H1 (cell line): ENCODE data around the gene UBASH3A.

Experiments
- CTCF ChIP-seq, 3 experiments: IDR thresholded peaks; 1 replicate in 2 of 3; 2 replicates in 1 of 3; pipeline versions ENCODE4 v1.5.1 to v1.6.1; 2011; ENCODE audit warnings: low read length in 3 of 3, mild to moderate bottlenecking in 3 of 3, inconsistent platforms in 2 of 3, low read depth in 1 of 3, moderate library complexity in 1 of 3; ENCODE audit not compliant: insufficient read depth in 1 of 3; ENCODE audit errors: control extremely low read depth in 1 of 3
- POLR2A ChIP-seq, 2 experiments: IDR thresholded peaks; 1 replicate in 1 of 2; 2 replicates in 1 of 2; pipeline ENCODE4 v1.6.1; 2011; ENCODE audit warnings: low read depth in 2 of 2, low read length in 2 of 2, mild to moderate bottlenecking in 2 of 2; ENCODE audit errors: control extremely low read depth in 1 of 2
- POLR2AphosphoS5 ChIP-seq: IDR thresholded peaks from 2 replicates; pipeline ENCODE4 v1.6.1; 2011; ENCODE audit warnings: low read depth, low read length

DNA sequence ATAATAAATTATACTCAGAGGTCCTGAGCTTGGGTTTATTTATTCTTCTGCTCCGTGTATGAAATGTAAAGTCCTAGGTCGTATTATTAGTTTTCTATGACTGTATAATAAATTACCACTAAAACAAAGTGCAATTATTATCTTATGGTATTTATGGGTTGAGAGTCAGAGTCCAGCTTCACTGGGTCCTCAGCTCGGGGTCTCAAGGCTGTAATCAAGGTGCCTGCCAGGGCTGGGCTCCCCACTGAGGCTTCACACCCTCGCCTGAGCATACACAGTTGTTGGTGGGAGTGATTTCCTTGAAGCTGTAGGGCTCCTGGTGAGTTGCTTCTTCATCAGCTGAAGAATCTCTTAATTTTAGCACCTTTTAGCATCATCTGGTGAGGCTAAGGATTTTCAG lies 15.2 kb downstream of the UBASH3A start:
- TF ChIP-seq POLR2AphosphoS5 (no peak), CTCF (IDR thresholded peaks at IDR 0.05; ENCODE audit: control extremely low read depth in 1 of 3, insufficient read depth in 1 of 3, low read depth in 1 of 3, low read length in 3 of 3) (no peak), POLR2A (IDR thresholded peaks at IDR 0.05; ENCODE audit: control extremely low read depth in 1 of 2, low read depth in 2 of 2, low read length in 2 of 2) (no peak)
